ENCODE measurements around the gene SLC66A2. TPM values are rescaled to one million over a fixed set of nuclear protein-coding genes. Genes with fewer than 3 reads are reported as not detected.
"Not testable (repeated sequence)": the region's sequence is repeated elsewhere in the genome, so short reads cannot be mapped to it uniquely, and the experiment has no call there.

Gene SLC66A2
- total and polyA plus RNA-seq, 2 experiments from 2014 or later, result 33.1 to 67.0 TPM

DNA sequence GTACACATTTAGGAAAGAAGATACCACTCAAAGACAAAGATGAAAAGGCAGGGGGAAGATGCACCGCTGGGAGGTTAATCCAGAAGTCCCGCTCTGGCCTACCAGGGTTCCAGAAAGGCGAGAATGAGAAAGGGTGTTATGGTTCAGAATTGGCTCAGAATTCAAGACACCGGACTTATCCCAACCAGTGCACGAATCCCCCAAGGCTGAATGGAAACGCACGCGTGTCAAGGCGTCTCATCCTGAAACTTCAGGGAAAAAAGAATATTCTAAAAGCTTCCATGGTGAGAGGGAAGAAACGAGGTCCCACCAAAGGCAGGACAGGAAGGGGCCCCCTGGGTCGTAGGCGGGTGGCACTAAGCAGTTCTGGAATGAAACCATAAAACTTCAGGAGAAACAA lies 71.9 kb downstream of the SLC66A2 start:
- H3K27me3 ChIP-seq (replicated peaks; ENCODE audit: insufficient read depth), result peaks cover under 1% of the 10 kb centered on the region
- TF ChIP-seq EZH2phosphoT487 (IDR thresholded peaks at IDR 0.05; ENCODE audit: insufficient read depth, low read depth), result no peak
- TF ChIP-seq EZH2 (IDR thresholded peaks at IDR 0.05; ENCODE audit: insufficient read depth, poor library complexity, severe bottlenecking), result no peak
- 58 to 64% methylated on average over 12 of the region's 12 CpGs for WGBS, 2 experiments (ENCODE audit: low coverage in 1 of 2, low lambda C conversion rate in 2 of 2, missing lambda C conversion rate in 2 of 2)
- in situ Hi-C loops (cut with MboI), result no loop called here
- DNase-seq, result no peak
- H2AFZ ChIP-seq, result no peak overlapping the region
- H3K27ac ChIP-seq, result no peak overlapping the region
- no peaks in the 10 kb centered on the region for H3K9me3 ChIP-seq (ENCODE audit: low read depth)
- H3K9me2 ChIP-seq (ENCODE audit: insufficient read depth), result no peaks in the 10 kb centered on the region
- no peaks in the 10 kb centered on the region for H3K79me2 ChIP-seq (ENCODE audit: insufficient read depth)
- H4K20me1 ChIP-seq (ENCODE audit: insufficient read depth), result no peaks in the 10 kb centered on the region
- no peaks in the 10 kb centered on the region for H3K4me1 ChIP-seq (ENCODE audit: insufficient read depth)
- no peak overlapping the region for H3K4me2 ChIP-seq (ENCODE audit: unreplicated experiment)
- H3F3A ChIP-seq (ENCODE audit: insufficient read depth), result no peaks in the 10 kb centered on the region
- H3K9ac ChIP-seq, result no peak overlapping the region
- H3K36me3 ChIP-seq (ENCODE audit: low read depth), result no peaks in the 10 kb centered on the region
- H3K4me3 ChIP-seq, result no peak overlapping the region

DNA sequence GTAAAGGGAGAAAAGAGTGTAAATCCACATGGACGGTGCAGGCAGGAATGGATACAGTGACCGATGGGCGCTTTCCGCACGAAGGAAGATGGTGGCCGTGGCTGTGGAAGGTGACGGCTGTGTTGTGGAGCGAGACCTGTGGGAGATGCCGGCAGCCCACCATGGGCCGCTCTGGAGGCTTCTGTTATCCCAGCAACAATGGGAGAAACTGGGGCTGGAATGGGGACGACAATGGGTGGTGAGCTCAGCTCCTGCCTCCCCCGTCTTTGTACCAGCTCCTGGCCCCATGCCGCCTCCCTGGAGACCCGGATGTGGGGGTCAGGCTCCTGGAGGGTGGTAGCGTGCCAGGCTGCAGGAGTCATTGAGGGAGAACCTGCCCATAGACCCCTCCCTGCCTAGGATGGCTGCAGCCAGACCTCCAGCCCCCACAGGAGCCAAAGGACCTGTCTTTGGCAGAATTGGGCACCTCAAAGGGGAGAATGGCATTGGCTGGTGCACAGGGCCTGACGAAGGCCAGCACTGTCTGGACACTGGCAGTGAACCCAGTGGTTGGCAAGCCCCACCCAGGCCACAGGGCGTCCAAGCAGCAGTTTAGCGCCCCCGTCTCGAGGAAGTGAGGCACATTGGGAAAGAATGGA lies 72.6 kb downstream of the SLC66A2 start:
- no peak for DNase-seq
- H4K20me1 ChIP-seq (ENCODE audit: insufficient read depth), result no peaks in the 10 kb centered on the region
- H3K4me1 ChIP-seq (ENCODE audit: insufficient read depth), result no peaks in the 10 kb centered on the region
- H3K27me3 ChIP-seq (replicated peaks; ENCODE audit: insufficient read depth), result peaks cover 7% of the 10 kb centered on the region
- no peak overlapping the region for H3K4me2 ChIP-seq (ENCODE audit: unreplicated experiment)
- H3K27ac ChIP-seq, result no peak overlapping the region
- in situ Hi-C loops (cut with MboI), result no loop called here
- TF ChIP-seq EZH2 (IDR thresholded peaks at IDR 0.05; ENCODE audit: insufficient read depth, poor library complexity, severe bottlenecking), result no peak
- no peak for TF ChIP-seq EZH2phosphoT487 (IDR thresholded peaks at IDR 0.05; ENCODE audit: insufficient read depth, low read depth)
- H3K36me3 ChIP-seq (ENCODE audit: low read depth), result no peaks in the 10 kb centered on the region
- no peak overlapping the region for H2AFZ ChIP-seq
- no peaks in the 10 kb centered on the region for H3F3A ChIP-seq (ENCODE audit: insufficient read depth)
- no peak overlapping the region for H3K4me3 ChIP-seq
- H3K9me2 ChIP-seq (ENCODE audit: insufficient read depth), result no peaks in the 10 kb centered on the region
- no peaks in the 10 kb centered on the region for H3K79me2 ChIP-seq (ENCODE audit: insufficient read depth)
- H3K9me3 ChIP-seq (ENCODE audit: low read depth), result no peaks in the 10 kb centered on the region
- H3K9ac ChIP-seq, result no peak overlapping the region
- 58 to 61% methylated on average over 20 of the region's 20 CpGs for WGBS, 2 experiments (ENCODE audit: low coverage in 1 of 2, low lambda C conversion rate in 2 of 2, missing lambda C conversion rate in 2 of 2)

DNA sequence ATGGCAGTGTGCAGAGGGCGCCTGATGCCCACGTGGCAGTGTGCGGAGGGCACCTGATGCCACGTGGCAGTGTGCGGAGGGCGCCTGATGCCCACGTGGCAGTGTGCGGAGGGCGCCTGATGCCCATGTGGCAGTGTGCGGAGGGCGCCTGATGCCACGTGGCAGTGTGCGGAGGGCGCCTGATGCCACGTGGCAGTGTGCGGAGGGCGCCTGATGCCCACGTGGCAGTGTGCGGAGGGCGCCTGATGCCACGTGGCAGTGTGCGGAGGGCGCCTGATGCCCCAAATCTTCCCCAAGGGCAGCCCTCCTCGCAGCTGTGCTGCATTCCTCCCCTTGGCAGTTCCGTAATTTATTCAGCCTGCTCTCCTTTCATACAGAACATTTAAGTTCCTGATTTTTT lies 73.2 kb downstream of the SLC66A2 start:
- H4K20me1 ChIP-seq (ENCODE audit: insufficient read depth); in situ Hi-C loops (cut with MboI); H3K9ac ChIP-seq; H3K9me3 ChIP-seq (ENCODE audit: low read depth); H3K36me3 ChIP-seq (ENCODE audit: low read depth); H3K27ac ChIP-seq; H3K4me3 ChIP-seq; H3F3A ChIP-seq (ENCODE audit: insufficient read depth); DNase-seq; H3K9me2 ChIP-seq (ENCODE audit: insufficient read depth); H3K79me2 ChIP-seq (ENCODE audit: insufficient read depth); H2AFZ ChIP-seq; H3K4me2 ChIP-seq (ENCODE audit: unreplicated experiment); H3K4me1 ChIP-seq (ENCODE audit: insufficient read depth): not testable (repeated sequence)
- H3K27me3 ChIP-seq (replicated peaks; ENCODE audit: insufficient read depth), result peaks cover 13% of the 10 kb centered on the region
- WGBS, 2 experiments (ENCODE audit: low coverage in 1 of 2, low lambda C conversion rate in 2 of 2, missing lambda C conversion rate in 2 of 2), result 75% methylated on average over 20 to 25 of the region's 25 CpGs

DNA sequence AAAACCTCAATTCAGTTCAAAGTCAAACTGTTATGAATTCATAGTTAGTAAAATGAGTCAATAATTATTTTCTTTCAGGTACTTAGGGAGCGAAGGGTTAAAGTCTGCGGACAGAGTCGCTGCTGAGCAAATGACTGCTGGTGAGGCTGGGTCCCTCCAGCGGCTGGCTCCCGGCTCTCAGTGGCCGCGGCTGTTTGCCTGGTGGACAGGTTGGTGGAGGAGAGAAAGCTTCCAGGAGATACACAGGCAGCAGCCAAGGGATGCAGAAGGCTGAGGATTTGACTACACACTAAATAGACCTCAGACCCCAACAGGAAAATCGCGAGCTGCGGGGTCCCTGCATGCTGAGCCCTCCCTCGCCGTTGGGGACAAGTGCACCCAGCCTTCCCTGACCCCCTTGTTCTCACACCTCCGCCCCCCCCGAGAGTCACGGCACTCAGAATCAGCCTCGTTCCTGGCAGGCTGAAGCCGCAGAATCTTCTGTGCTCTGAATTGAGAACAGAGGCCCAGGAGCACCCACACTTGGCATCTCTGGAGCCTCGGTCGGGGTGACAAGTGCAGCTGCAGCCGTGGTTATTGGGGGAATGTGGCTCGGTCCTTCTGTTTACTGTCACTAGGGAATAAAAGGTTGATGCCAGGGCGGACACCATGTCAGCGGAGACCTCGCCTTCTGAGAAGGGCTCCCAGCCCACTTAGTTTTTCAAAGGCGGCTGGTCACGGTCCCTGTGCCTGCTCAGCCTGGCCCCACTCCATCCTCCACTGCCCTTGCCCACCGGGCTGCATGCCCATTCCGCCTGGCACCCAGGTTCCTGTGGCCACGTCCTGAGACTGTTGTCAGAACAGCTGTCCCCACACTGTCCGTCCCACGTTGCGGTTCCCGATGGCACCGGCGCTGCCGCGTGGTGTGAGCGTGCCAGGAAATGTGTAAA lies 74.0 kb downstream of the SLC66A2 start:
- Histone ChIP-seq H3K9me3 (ENCODE audit: low read depth) (no peaks in the 10 kb centered on the region), H2AFZ (no peak overlapping the region), H3K9me2 (ENCODE audit: insufficient read depth) (no peaks in the 10 kb centered on the region), H3K36me3 (ENCODE audit: low read depth) (no peaks in the 10 kb centered on the region), H3K4me3 (no peak overlapping the region), H3K4me1 (ENCODE audit: insufficient read depth) (no peaks in the 10 kb centered on the region), H3K9ac (no peak overlapping the region), H4K20me1 (ENCODE audit: insufficient read depth) (no peaks in the 10 kb centered on the region), H3K4me2 (ENCODE audit: unreplicated experiment) (no peak overlapping the region), H3K27me3 (replicated peaks; ENCODE audit: insufficient read depth) (peaks cover 18% of the 10 kb centered on the region), H3K27ac (no peak overlapping the region), H3K79me2 (ENCODE audit: insufficient read depth) (no peaks in the 10 kb centered on the region), H3F3A (ENCODE audit: insufficient read depth) (no peaks in the 10 kb centered on the region)
- TF ChIP-seq EZH2phosphoT487 (IDR thresholded peaks at IDR 0.05; ENCODE audit: insufficient read depth, low read depth), result no peak
- TF ChIP-seq EZH2 (IDR thresholded peaks at IDR 0.05; ENCODE audit: insufficient read depth, poor library complexity, severe bottlenecking), result no peak
- in situ Hi-C loops (cut with MboI), result no loop called here
- WGBS, 2 experiments (ENCODE audit: low coverage in 1 of 2, low lambda C conversion rate in 2 of 2, missing lambda C conversion rate in 2 of 2), result 41 to 45% methylated on average over 31 to 38 of the region's 38 CpGs
- DNase-seq, result no peak

Data from GM23248 (cell line).